ENCODE results near the gene AMOTL2. TPM values are rescaled to one million over a fixed set of nuclear protein-coding genes. Genes with fewer than 3 reads are reported as not detected.
A peak's percentile ranks its signal among the peaks of the same experiment; 100 is the strongest.

AMOTL2 gene
- total and polyA plus RNA-seq, 8 donors, result 23.8 to 106 (median 47.6) TPM

GRCh38 chr3:134366928-134367811 lies 7.1 kb downstream of the AMOTL2 start:
- no peak for ATAC-seq
- H3K9me3 ChIP-seq, result no peaks in the 10 kb centered on the region
- no peak overlapping the region for H3K4me3 ChIP-seq
- intact Hi-C loops (cut with DNase I), result no loop called here
- H3K36me3 ChIP-seq, result peaks cover 0 to 77% of the 10 kb centered on the region in 2 donors
- peak in 2 of 4 donors; percentile 31 to 65 for DNase-seq
- TF ChIP-seq CTCF (IDR thresholded peaks at IDR 0.05), result no peak
- H3K27me3 ChIP-seq, result peaks cover 0 to 18% of the 10 kb centered on the region in 2 donors
- H3K4me1 ChIP-seq, result peaks cover 75 to 95% of the 10 kb centered on the region in 2 donors
- peak overlapping the region; percentile 26 to 53 for H3K27ac ChIP-seq

DNA sequence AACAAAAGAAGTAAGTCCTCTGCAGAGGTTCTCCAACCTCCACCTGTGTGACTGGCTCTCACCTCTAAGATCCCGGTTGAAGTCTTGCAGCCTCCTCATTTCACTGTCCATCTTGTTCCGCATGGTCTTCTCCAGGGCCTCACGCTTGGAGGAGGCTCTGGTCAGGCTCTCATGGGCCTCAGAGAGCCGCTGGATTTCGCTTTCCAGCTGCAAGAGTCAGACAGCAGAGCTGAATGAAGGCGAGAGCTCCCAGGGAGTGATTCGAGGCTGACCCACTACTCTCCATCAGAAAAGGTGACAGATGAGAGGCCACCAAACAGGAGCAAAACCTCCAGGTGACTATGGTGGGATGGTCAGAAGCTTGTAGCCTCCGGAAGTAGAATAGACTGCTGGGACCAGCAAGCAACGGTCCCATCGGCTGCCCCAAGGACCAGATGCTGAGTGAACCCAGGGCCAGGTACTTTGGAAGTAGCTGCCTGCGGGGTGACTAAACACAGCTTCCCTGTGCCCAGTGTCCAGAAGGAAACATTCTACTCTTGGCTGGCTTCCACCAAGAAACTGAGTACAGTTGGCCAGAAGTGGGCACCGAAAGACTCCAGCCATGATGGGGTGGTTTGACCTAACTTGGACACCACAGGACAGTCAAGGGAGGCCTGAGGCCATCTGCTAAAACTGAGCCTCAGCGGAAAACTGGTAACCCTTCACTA lies 7.9 kb downstream of the AMOTL2 start:
- TF ChIP-seq CTCF (IDR thresholded peaks at IDR 0.05), result no peak
- H3K36me3 ChIP-seq, result peaks cover 0 to 85% of the 10 kb centered on the region in 2 donors
- no peak overlapping the region for H3K4me3 ChIP-seq
- peak overlapping the region; percentile 19 to 53 for H3K27ac ChIP-seq
- H3K4me1 ChIP-seq, result peaks cover 68 to 95% of the 10 kb centered on the region in 2 donors
- H3K27me3 ChIP-seq, result peaks cover 0 to 18% of the 10 kb centered on the region in 2 donors
- no peaks in the 10 kb centered on the region for H3K9me3 ChIP-seq
- DNase-seq (no peak), ATAC-seq (no peak)
- intact Hi-C loops (cut with DNase I), result no loop called here

DNA sequence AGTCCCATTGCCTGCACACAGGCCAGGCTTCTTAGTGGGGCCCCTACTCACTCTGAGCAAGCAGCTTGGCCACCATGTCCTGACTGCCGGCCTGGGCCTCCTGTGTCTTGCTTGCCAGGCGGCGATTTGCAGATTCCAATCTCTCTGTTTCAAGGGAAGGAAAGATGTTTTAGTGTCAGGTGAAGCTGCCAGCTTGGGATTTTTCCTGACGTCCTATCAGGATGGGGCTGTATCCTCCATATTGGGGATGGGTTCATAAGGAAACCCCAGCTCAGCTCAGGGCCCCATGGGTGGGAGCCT lies 8.5 kb downstream of the AMOTL2 start:
- Histone ChIP-seq H3K9me3 (no peaks in the 10 kb centered on the region), H3K4me1 (peaks cover 61 to 94% of the 10 kb centered on the region in 2 donors), H3K4me3 (no peak overlapping the region), H3K27me3 (peaks cover 0 to 18% of the 10 kb centered on the region in 2 donors), H3K27ac (peak overlapping the region; percentile 19 to 53), H3K36me3 (peaks cover 0 to 85% of the 10 kb centered on the region in 2 donors)
- no peak for DNase-seq
- no peak for TF ChIP-seq CTCF (IDR thresholded peaks at IDR 0.05)
- ATAC-seq, result no peak
- intact Hi-C loops (cut with DNase I), result no loop called here

- DNase-seq (no peak), ATAC-seq (no peak)
- no peaks in the 10 kb centered on the region for H3K9me3 ChIP-seq
- H3K4me3 ChIP-seq, result no peak overlapping the region
- peaks cover 0 to 18% of the 10 kb centered on the region in 2 donors for H3K27me3 ChIP-seq
- TF ChIP-seq CTCF (IDR thresholded peaks at IDR 0.05), result no peak
- H3K4me1 ChIP-seq, result peaks cover 56 to 93% of the 10 kb centered on the region in 2 donors
- H3K36me3 ChIP-seq, result peaks cover 0 to 85% of the 10 kb centered on the region in 2 donors
- intact Hi-C loops (cut with DNase I), result no loop called here
- peak overlapping the region; percentile 72 to 76 for H3K27ac ChIP-seq
Measured at GRCh38 chr3:134364936-134365765, 9.1 kb downstream of the AMOTL2 start.

All from left lung (tissue), 10 donors.